NOMO-1 treated with DMSO at 0.1 percent for 48 hours (cell line): ENCODE measurements around the gene RFC3.
"Not testable (repeated sequence)": the region's sequence is repeated elsewhere in the genome, so short reads cannot be mapped to it uniquely, and the experiment has no call there.

Source experiments
- DNase-seq: peaks from one replicate; lab custom pipeline; 2025; ENCODE audit not compliant: unreplicated experiment; lab: John Stamatoyannopoulos, UW

The RFC3 gene

GRCh38 chr13:33817901-33818706, at the start of gene RFC3:
TSS of gene RFC3 (plus strand) at chr13:33818149. CDS start at chr13:33818179, 30 bp downstream.
- peak; percentile 95 for DNase-seq

GRCh38 chr13:33771296-33771695, 46.7 kb upstream of the RFC3 start:
- no peak for DNase-seq

GRCh38 chr13:33773790-33774462, 44.0 kb upstream of the RFC3 start:
- no peak for DNase-seq

- no peak for DNase-seq
Measured at GRCh38 chr13:33775339-33776108, 42.4 kb upstream of the RFC3 start.

GRCh38 chr13:33776239-33776881, 41.6 kb upstream of the RFC3 start:
- no peak for DNase-seq

- no peak for DNase-seq
Measured at GRCh38 chr13:33782631-33783030, 35.3 kb upstream of the RFC3 start.

GRCh38 chr13:33783212-33783611, 34.7 kb upstream of the RFC3 start:
- DNase-seq: not testable (repeated sequence)

DNA sequence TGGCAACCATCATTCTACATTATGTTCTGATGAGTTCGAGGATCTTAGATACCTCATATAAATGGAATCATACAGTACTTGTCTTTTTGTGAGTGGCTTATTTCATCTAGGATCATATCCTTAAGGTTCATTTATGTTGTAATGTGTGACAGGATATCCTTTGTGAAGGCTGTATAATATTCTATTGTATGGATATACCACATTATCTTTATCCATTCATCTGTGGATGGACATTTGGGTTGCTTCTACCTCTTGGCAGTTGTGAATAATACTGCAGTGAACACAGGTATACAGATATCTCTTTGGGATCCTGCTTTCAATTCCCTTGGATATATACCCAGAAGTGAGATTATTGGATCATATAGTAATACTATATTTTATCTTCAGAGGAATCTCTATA, 33.2 kb upstream of the RFC3 start:
- no peak for DNase-seq

DNA sequence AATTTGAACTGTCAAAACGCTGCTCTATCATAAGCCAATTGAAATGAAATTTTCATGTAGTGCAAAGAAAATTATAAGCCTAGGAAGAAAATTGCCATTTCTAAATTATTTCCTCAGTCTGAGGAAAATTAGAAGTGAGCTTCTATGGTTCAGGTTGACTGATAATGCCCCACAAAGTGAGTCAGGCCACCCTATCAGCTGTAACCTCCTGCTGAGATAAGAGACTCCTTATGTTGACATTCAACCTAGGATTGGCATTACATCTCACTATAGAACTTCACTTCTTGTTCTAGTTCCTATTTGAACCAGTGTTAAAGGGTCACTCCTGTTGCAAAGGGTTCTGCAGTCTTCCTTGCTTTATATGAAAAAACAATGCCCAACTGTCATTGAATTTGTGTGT, 32.6 kb upstream of the RFC3 start:
- DNase-seq: no peak

DNA sequence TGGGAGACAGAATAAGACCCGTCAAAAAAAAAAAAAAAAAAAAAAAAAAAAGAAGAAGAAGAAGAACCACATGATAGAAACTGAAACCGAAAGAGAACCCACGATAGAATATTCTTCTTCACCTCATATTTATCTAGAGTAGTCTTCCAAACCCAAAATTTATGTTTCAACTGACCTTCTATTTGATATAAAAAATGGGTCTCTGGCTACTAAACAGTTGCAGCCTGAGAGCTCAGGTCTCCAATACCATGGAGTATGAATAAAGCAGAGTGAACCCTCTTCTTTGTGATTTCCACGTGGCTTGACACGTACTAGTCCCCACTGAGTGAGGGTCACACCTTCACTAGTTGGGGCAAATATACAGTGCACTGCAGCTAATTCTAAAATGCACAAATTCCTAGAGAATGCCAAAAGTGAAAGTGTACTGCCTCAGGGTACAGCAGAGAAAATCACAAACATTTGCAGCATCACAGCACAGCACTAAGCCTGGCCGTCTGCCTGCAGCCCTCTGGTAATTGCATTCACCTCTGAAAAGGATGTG, 30.8 kb upstream of the RFC3 start:
- peak; percentile 43 for DNase-seq

GRCh38 chr13:33789066-33789606, 28.8 kb upstream of the RFC3 start:
- DNase-seq: no peak

- DNase-seq: no peak
Measured at GRCh38 chr13:33789739-33790138, 28.2 kb upstream of the RFC3 start.

DNA sequence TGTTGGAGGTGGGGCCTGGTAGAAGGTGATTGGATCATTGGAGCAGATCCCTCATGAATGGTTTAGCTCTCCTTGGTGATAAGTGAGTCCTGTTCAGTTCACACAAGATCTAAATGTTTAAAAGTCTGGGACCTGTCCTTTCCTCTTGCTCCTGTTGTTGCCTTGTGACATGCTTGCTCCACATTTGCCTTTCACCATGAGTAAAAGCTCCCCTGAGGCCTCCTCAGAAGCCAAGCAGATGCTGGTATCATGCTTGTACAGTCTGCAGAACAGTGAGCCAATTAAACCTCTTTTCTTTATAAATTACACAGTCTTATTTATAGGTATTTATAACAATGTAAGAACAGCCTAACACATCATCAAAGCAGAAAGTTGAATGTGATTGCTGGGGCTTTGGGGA, 24.2 kb upstream of the RFC3 start:
- no peak for DNase-seq

DNA sequence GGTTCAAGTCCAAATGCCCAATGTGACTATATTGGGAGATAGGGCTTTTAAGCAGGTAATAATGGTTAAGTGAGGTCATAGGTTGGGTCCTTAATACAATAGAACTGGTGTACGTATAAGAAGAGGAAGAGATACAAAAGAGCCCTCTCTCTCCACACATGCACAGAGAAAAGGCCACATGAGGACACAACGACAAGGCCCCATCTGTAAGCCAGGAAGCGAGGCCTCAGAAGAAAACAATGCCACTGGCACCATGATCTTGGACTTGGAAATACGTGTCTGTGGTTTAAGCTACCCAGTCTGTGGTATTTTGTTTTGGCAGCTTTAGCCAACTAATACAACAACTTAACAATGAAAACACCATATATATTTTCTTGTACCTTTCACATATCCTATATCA, 23.4 kb upstream of the RFC3 start:
- no peak for DNase-seq

GRCh38 chr13:33796095-33796494, 21.9 kb upstream of the RFC3 start:
- no peak for DNase-seq

- DNase-seq: peak; percentile 50
Measured at GRCh38 chr13:33797622-33798021, 20.3 kb upstream of the RFC3 start.

DNA sequence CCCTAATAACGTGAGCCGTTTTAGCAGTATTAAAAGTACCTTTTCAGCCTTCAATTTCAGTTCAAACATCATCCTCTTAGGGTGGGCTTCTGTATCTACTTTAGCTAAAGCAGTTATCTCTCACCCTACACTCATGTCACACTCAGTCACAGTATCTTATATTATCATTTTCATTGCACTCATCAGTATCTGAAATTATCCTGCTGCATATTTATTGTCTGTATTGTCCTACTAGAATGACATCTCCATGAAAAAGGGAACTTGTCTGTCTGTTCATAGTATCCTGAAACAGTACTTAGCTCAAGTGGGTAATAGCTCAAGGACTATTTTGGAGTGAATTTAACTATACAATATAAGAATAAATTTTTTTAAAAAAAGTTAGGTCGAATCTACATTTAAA, 19.9 kb upstream of the RFC3 start:
- peak; percentile 47 for DNase-seq

- DNase-seq: peak; percentile 20
Measured at GRCh38 chr13:33799950-33800592, 17.9 kb upstream of the RFC3 start.

DNA sequence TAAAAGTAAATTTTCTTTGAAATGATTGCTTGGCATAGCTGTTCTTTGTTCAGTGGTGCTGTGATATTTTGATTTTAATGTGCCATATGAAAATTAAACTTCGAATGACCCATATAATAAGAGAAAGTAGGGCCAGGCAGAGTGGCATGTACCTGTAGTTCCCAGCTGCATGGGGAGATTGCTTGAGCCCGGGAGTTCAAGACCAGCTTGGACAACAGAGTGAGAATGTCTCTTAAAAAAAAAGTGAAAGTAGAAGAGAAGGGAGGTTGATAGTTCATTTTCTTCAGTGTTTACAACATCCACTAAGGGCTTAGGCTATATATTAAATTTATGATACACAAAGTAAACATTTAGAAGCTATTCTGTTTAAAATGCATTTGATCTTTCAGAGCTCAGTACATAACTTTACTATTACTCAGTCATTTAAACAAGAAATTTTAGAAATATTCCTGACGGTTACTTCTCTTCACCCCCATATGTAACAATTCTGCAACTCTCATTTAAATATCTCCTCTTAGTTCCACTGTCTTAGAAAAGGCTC, 17.2 kb upstream of the RFC3 start:
- DNase-seq: no peak
